ENCODE results near the gene PRR23E. TPM values are rescaled to one million over a fixed set of nuclear protein-coding genes. Genes with fewer than 3 reads are reported as not detected.
A peak's percentile ranks its signal among the peaks of the same experiment; 100 is the strongest.

The PRR23E gene
- total RNA-seq, 1 donor from 2014 or later: not detected

DNA sequence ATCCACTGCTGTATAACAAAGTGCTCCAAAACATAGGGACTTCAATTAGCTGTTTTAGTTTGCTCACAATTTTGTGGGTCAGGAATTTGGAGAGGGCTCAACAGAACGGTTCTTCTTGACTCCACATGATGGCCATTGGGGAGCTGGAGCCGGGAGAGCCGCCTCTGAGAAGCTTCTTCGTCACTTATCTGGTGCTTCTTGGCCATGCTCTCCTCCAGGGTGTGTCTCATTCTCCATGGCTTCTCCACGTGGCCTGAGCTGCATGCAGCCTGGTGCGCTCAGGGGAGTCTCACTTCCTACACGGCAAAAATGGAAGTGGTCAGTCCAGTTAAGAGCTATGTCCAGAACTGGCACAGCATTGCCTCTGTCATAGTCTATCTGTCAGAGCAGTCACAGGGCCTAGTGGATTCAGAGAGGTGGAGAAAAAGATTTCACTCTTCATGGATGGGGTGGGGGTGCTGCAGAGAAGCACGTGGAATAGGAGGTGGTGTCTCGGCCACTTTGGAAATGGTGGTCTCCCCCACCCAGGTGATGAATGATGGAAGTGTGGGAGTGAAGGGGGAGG is 26.3 kb upstream of the PRR23E start:
- Mint-ChIP-seq H3K4me1 (ENCODE audit: low read depth, unreplicated experiment) (peaks cover 4% of the 10 kb centered on the region), H3K9me3 (ENCODE audit: unreplicated experiment) (peaks cover 9% of the 10 kb centered on the region), H3K27me3 (ENCODE audit: low read depth, unreplicated experiment) (peaks cover 57% of the 10 kb centered on the region), H3K4me3 (ENCODE audit: unreplicated experiment) (no peak overlapping the region), H3K27ac (ENCODE audit: unreplicated experiment) (peak overlapping the region; percentile 13), H3K36me3 (ENCODE audit: low read depth, unreplicated experiment) (no peaks in the 10 kb centered on the region)
- Histone ChIP-seq H3K4me2 (ENCODE audit: low read length) (no peak overlapping the region), H3K9ac (ENCODE audit: low read length) (no peak overlapping the region), H3K36me3 (ENCODE audit: insufficient read depth, low read length) (no peaks in the 10 kb centered on the region), H3K27ac (ENCODE audit: low read depth, low read length) (no peak overlapping the region), H4K20me1 (ENCODE audit: insufficient read depth, low read length) (no peaks in the 10 kb centered on the region), H2AFZ (ENCODE audit: low read depth, low read length) (no peak overlapping the region), H3K27me3 (ENCODE audit: insufficient read depth, low read length) (no peaks in the 10 kb centered on the region), H3K9me3 (ENCODE audit: insufficient read depth, low read depth, low read length) (no peaks in the 10 kb centered on the region), H3K4me1 (ENCODE audit: insufficient read depth, low read length) (peaks cover 9% of the 10 kb centered on the region), H3K4me3 (ENCODE audit: insufficient read depth, low read depth, low read length) (no peak overlapping the region), H3K79me2 (ENCODE audit: insufficient read depth, low read length) (no peaks in the 10 kb centered on the region)
- TF ChIP-seq EZH2 (IDR thresholded peaks at IDR 0.05; ENCODE audit: insufficient read depth, low read length): no peak
- TF ChIP-seq, protein P1, sequence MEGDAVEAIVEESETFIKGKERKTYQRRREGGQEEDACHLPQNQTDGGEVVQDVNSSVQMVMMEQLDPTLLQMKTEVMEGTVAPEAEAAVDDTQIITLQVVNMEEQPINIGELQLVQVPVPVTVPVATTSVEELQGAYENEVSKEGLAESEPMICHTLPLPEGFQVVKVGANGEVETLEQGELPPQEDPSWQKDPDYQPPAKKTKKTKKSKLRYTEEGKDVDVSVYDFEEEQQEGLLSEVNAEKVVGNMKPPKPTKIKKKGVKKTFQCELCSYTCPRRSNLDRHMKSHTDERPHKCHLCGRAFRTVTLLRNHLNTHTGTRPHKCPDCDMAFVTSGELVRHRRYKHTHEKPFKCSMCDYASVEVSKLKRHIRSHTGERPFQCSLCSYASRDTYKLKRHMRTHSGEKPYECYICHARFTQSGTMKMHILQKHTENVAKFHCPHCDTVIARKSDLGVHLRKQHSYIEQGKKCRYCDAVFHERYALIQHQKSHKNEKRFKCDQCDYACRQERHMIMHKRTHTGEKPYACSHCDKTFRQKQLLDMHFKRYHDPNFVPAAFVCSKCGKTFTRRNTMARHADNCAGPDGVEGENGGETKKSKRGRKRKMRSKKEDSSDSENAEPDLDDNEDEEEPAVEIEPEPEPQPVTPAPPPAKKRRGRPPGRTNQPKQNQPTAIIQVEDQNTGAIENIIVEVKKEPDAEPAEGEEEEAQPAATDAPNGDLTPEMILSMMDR (IDR thresholded peaks at IDR 0.05; ENCODE audit: insufficient read depth, low read depth, low read length): no peak
- no peak for DNase-seq (ENCODE audit: low read depth)
- FAIRE-seq: no peak

DNA sequence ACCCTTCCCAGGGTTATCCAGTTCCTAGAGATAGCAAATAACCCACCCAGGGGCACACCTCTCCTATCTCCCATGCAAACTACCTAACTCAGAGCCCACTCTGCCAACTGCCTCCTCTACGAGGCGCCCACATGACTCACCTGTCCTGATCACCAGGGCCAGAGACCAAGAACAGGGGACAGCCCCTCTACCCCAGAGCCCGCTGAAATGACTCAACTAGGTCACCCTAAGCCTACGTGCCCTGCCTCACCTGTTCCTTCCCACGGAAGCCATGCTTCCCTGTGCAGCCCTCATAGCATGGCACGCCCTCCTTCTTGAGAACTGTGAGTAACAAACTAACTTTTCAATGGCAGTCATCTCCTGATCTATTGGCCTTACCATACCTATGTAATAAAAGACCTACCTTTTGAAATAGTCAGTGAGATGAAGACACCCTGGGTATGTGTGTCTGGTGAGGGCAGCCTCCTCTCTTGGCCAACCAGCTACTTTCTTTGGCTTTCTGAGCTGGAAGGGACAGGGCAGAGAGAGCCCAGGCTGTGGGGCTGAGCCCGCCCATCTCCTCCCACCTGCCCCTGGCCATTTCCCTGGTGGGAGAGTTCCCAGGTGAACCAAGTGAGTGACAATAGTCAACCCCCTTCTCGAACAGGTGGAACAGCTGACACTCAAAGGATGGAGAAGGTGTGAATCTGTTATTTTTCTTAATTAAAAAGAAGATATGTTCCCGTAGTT is 25.5 kb upstream of the PRR23E start:
- H3K79me2 ChIP-seq (ENCODE audit: insufficient read depth, low read length): no peaks in the 10 kb centered on the region
- no peaks in the 10 kb centered on the region for H3K9me3 ChIP-seq (ENCODE audit: insufficient read depth, low read depth, low read length)
- no peak overlapping the region for H3K27ac ChIP-seq (ENCODE audit: low read depth, low read length)
- Mint-ChIP-seq H3K4me1 (ENCODE audit: low read depth, unreplicated experiment) (peaks cover 11% of the 10 kb centered on the region), H3K4me3 (ENCODE audit: unreplicated experiment) (no peak overlapping the region), H3K9me3 (ENCODE audit: unreplicated experiment) (peaks cover 9% of the 10 kb centered on the region), H3K36me3 (ENCODE audit: low read depth, unreplicated experiment) (no peaks in the 10 kb centered on the region), H3K27me3 (ENCODE audit: low read depth, unreplicated experiment) (peaks cover 57% of the 10 kb centered on the region), H3K27ac (ENCODE audit: unreplicated experiment) (no peak overlapping the region)
- H3K4me1 ChIP-seq (ENCODE audit: insufficient read depth, low read length): peaks cover 13% of the 10 kb centered on the region
- no peaks in the 10 kb centered on the region for H3K36me3 ChIP-seq (ENCODE audit: insufficient read depth, low read length)
- no peaks in the 10 kb centered on the region for H4K20me1 ChIP-seq (ENCODE audit: insufficient read depth, low read length)
- H3K9ac ChIP-seq (ENCODE audit: low read length): no peak overlapping the region
- FAIRE-seq (no peak), DNase-seq (ENCODE audit: low read depth) (no peak)
- H2AFZ ChIP-seq (ENCODE audit: low read depth, low read length): no peak overlapping the region
- TF ChIP-seq EZH2 (IDR thresholded peaks at IDR 0.05; ENCODE audit: insufficient read depth, low read length): no peak
- TF ChIP-seq, protein P1 (IDR thresholded peaks at IDR 0.05; ENCODE audit: insufficient read depth, low read depth, low read length): no peak
- H3K4me2 ChIP-seq (ENCODE audit: low read length): no peak overlapping the region
- H3K27me3 ChIP-seq (ENCODE audit: insufficient read depth, low read length): no peaks in the 10 kb centered on the region
- H3K4me3 ChIP-seq (ENCODE audit: insufficient read depth, low read depth, low read length): no peak overlapping the region

DNA sequence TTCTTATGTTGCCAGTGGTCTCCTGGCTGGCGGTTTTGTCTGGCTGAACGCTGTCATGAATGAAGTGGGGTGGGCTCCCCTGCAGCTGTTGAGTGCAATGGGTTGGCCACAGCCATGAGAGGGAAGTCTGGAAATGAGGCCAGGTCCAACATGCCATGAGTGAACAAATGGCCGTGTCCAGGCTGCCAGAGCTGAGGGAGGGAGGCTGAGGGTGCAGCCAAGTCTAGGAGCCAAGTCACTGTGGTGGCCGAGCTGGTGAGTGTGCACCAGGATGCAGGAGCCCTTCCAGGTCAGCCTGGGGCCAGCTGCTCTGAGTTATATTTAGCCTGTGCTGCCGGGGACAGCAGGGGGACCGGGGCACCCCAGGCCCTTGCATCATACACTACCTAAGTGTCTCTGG is 24.7 kb upstream of the PRR23E start:
- H3K9ac ChIP-seq (ENCODE audit: low read length): no peak overlapping the region
- no peak overlapping the region for H2AFZ ChIP-seq (ENCODE audit: low read depth, low read length)
- Mint-ChIP-seq H3K27me3 (ENCODE audit: low read depth, unreplicated experiment) (peaks cover 52% of the 10 kb centered on the region), H3K27ac (ENCODE audit: unreplicated experiment) (no peak overlapping the region), H3K9me3 (ENCODE audit: unreplicated experiment) (peaks cover 9% of the 10 kb centered on the region), H3K36me3 (ENCODE audit: low read depth, unreplicated experiment) (no peaks in the 10 kb centered on the region), H3K4me3 (ENCODE audit: unreplicated experiment) (no peak overlapping the region), H3K4me1 (ENCODE audit: low read depth, unreplicated experiment) (peaks cover 19% of the 10 kb centered on the region)
- H3K4me3 ChIP-seq (ENCODE audit: insufficient read depth, low read depth, low read length): no peak overlapping the region
- H4K20me1 ChIP-seq (ENCODE audit: insufficient read depth, low read length): no peaks in the 10 kb centered on the region
- no peak overlapping the region for H3K4me2 ChIP-seq (ENCODE audit: low read length)
- H3K9me3 ChIP-seq (ENCODE audit: insufficient read depth, low read depth, low read length): no peaks in the 10 kb centered on the region
- no peak overlapping the region for H3K27ac ChIP-seq (ENCODE audit: low read depth, low read length)
- DNase-seq (ENCODE audit: low read depth) (no peak), FAIRE-seq (no peak)
- no peaks in the 10 kb centered on the region for H3K36me3 ChIP-seq (ENCODE audit: insufficient read depth, low read length)
- TF ChIP-seq, protein P1 (IDR thresholded peaks at IDR 0.05; ENCODE audit: insufficient read depth, low read depth, low read length): no peak
- no peak for TF ChIP-seq EZH2 (IDR thresholded peaks at IDR 0.05; ENCODE audit: insufficient read depth, low read length)
- no peaks in the 10 kb centered on the region for H3K27me3 ChIP-seq (ENCODE audit: insufficient read depth, low read length)
- H3K79me2 ChIP-seq (ENCODE audit: insufficient read depth, low read length): no peaks in the 10 kb centered on the region
- H3K4me1 ChIP-seq (ENCODE audit: insufficient read depth, low read length): peaks cover 20% of the 10 kb centered on the region

Measured in astrocyte (in vitro differentiated cells and primary cell).